K562 (cell line): ENCODE results near the gene PDPK1.
"Not testable (repeated sequence)": the region's sequence is repeated elsewhere in the genome, so short reads cannot be mapped to it uniquely, and the experiment has no call there.

ENCODE experiments used
- HNRNPK ChIP-seq: fragments of 200-400 bp; formaldehyde crosslinking; IDR thresholded peaks from one replicate; pipeline ENCODE4 v1.6.1; 2018; ENCODE audit warnings: mild to moderate bottlenecking, low read depth, low read length; ENCODE audit not compliant: poor library complexity, severe bottlenecking
- JUN ChIP-seq, 2 experiments: sonication (generic) in 1 of 2; formaldehyde crosslinking in 1 of 2; IDR thresholded peaks; 2 replicates each; pipeline versions ENCODE4 v1.6.1 to v1.8.0; 2012 to 2022; ENCODE audit warnings: borderline replicate concordance in 2 of 2, mild to moderate bottlenecking in 2 of 2, improper control_type of control experiment in 1 of 2, low read depth in 1 of 2, low read length in 1 of 2, missing genetic modification reagents in 1 of 2
- JUNB ChIP-seq: fragments of 450-650 bp; formaldehyde crosslinking; conservative IDR thresholded peaks from 2 replicates; pipeline ENCODE4 v1.4.0; 2020; ENCODE audit warnings: mild to moderate bottlenecking
- MYBL2 ChIP-seq, 2 experiments: fragments of 450-650 bp in 1 of 2; sonication (generic) in 1 of 2; formaldehyde crosslinking in 1 of 2; IDR thresholded peaks; 2 replicates each; pipeline versions ENCODE4 v1.6.1 to v1.8.1; 2017 to 2022; ENCODE audit warnings: borderline replicate concordance in 1 of 2, inconsistent platforms in 1 of 2, low read depth in 1 of 2, mild to moderate bottlenecking in 1 of 2, missing genetic modification reagents in 1 of 2, moderate library complexity in 1 of 2

DNA sequence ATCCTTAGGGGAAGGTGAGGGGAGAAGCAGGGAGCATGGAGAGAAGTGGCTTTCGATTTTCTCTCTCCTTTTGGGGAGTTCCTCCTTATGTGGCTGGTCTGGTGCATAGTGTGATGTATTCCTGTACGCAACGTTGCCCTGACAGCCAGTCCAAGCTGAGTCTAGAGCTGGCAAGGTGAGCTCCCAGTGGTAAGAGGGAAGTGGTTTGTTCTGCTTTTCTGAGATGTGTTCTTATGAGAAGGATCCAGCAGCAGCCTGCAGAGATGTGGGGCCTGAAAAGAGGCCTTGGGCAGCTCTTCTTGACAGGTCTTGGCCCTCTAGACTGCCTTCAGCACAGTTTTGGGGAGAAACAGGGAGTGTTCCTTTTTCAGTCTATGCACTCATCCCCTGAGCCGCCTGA is 3.1 kb downstream of the PDPK1 start:
- TF ChIP-seq JUN (IDR thresholded peaks at IDR 0.05; ENCODE audit: borderline replicate concordance, low read depth, low read length); JUN (CRISPR knock-in tag; IDR thresholded peaks at IDR 0.05; ENCODE audit: borderline replicate concordance); MYBL2 (IDR thresholded peaks at IDR 0.05; ENCODE audit: low read depth); MYBL2 (CRISPR knock-in tag; IDR thresholded peaks at IDR 0.05; ENCODE audit: borderline replicate concordance); HNRNPK; JUNB: not testable (repeated sequence)
